Stimulated activated CD4-positive, alpha-beta T cell treated with anti-CD3 and anti-CD28 coated beads, TNF-alpha, amount 100 ng/mL, for 24 hours (primary cell): ENCODE measurements around the gene ANKRD6.

Experiments
- DNase-seq, 3 experiments: peaks; one replicate each; pipeline ENCODE4 v3.0.0-alpha.2; 2020; ENCODE audit warnings: low read depth in 3 of 3

The ANKRD6 gene

GRCh38 chr6:89657445-89658158 is 224.7 kb downstream of the ANKRD6 start:
- DNase-seq, result no peak

GRCh38 chr6:89660981-89661380 is 228.0 kb downstream of the ANKRD6 start:
- no peak for DNase-seq

- DNase-seq, result no peak
Observed at GRCh38 chr6:89661559-89661958, 228.6 kb downstream of the ANKRD6 start.

- DNase-seq, result no peak
Observed at GRCh38 chr6:89662659-89663223, 229.8 kb downstream of the ANKRD6 start.

GRCh38 chr6:89667872-89668556 is 235.1 kb downstream of the ANKRD6 start:
- DNase-seq, result no peak

- DNase-seq, result no peak
Observed at GRCh38 chr6:89669002-89669401, 236.1 kb downstream of the ANKRD6 start.

- DNase-seq, result no peak
Observed at GRCh38 chr6:89670935-89671565, 238.1 kb downstream of the ANKRD6 start.

- no peak for DNase-seq
Observed at GRCh38 chr6:89675949-89676748, 243.2 kb downstream of the ANKRD6 start.

GRCh38 chr6:89678531-89678930 is 245.6 kb downstream of the ANKRD6 start:
- DNase-seq, result no peak

- DNase-seq, result no peak
Observed at GRCh38 chr6:89679215-89680120, 246.5 kb downstream of the ANKRD6 start.

- no peak for DNase-seq
Observed at GRCh38 chr6:89680150-89680549, 247.2 kb downstream of the ANKRD6 start.

- no peak for DNase-seq
Observed at GRCh38 chr6:89680551-89680950, 247.6 kb downstream of the ANKRD6 start.

GRCh38 chr6:89681983-89682564 is 249.1 kb downstream of the ANKRD6 start:
- DNase-seq, result no peak

GRCh38 chr6:89682991-89683390 is 250.0 kb downstream of the ANKRD6 start:
- DNase-seq, result no peak
